CD14-positive monocyte (primary cell): ENCODE measurements around the gene BARHL2. TPM values are rescaled to one million over a fixed set of nuclear protein-coding genes. Genes with fewer than 3 reads are reported as not detected.

Source experiments
- DNase-seq, 3 donors: peaks; one replicate each; pipeline ENCODE4 v3.0.0-alpha.2; 2011 to 2022
- H2AFZ ChIP-seq: 2 replicates; pipeline ENCODE4 v1.6.0; 2012; ENCODE audit warnings: mild to moderate bottlenecking, low read depth, low read length, inconsistent platforms; ENCODE audit not compliant: insufficient read depth, poor library complexity, severe bottlenecking
- H3K27ac ChIP-seq, 2 donors: 1 replicate in 1 of 2; 2 replicates in 1 of 2; pipeline ENCODE4 v1.5.1; 2012 to 2013; ENCODE audit warnings: low read length in 2 of 2, control low read depth in 1 of 2, inconsistent platforms in 1 of 2, low read depth in 1 of 2, mild to moderate bottlenecking in 1 of 2
- H3K27me3 ChIP-seq, 2 donors: one replicate each; pipeline versions ENCODE4 v1.6.0 to v1.6.1; 2011 to 2013; ENCODE audit warnings: low read length in 2 of 2; ENCODE audit not compliant: control insufficient read depth in 2 of 2, insufficient read depth in 2 of 2
- H3K36me3 ChIP-seq, 2 donors: replicated peaks in 1 of 2; 1 replicate in 1 of 2; 2 replicates in 1 of 2; pipeline versions ENCODE4 v1.5.1 to v1.6.1; 2012 to 2013; ENCODE audit warnings: low read length in 2 of 2, control low read depth in 1 of 2, inconsistent platforms in 1 of 2, mild to moderate bottlenecking in 1 of 2; ENCODE audit not compliant: insufficient read depth in 2 of 2, control insufficient read depth in 1 of 2
- H3K4me1 ChIP-seq, 2 donors: 1 replicate in 1 of 2; 2 replicates in 1 of 2; pipeline versions ENCODE4 v1.5.1 to v1.6.1; 2012 to 2013; ENCODE audit warnings: low read length in 2 of 2, control low read depth in 1 of 2, inconsistent platforms in 1 of 2, mild to moderate bottlenecking in 1 of 2, moderate library complexity in 1 of 2; ENCODE audit not compliant: insufficient read depth in 2 of 2, control insufficient read depth in 1 of 2
- H3K4me2 ChIP-seq: replicated peaks from 2 replicates; pipeline ENCODE3; 2012; ENCODE audit warnings: low read length, moderate library complexity, mild to moderate bottlenecking; ENCODE audit not compliant: poor library complexity, severe bottlenecking; ENCODE audit errors: extremely low read depth
- H3K4me3 ChIP-seq, 3 experiments: fragments of 200-600 bp in 1 of 3; sonication (generic) in 1 of 3; replicated peaks in 1 of 3; 1 replicate in 2 of 3; 2 replicates in 1 of 3; pipeline ENCODE4 v1.5.1; 2011 to 2013; ENCODE audit warnings: low read length in 3 of 3, mild to moderate bottlenecking in 3 of 3, control low read depth in 2 of 3, low read depth in 2 of 3, inconsistent platforms in 1 of 3, moderate library complexity in 1 of 3
- H3K79me2 ChIP-seq: 2 replicates; pipeline ENCODE4 v1.6.0; 2012; ENCODE audit warnings: mild to moderate bottlenecking, control low read depth, inconsistent platforms, low read length, moderate library complexity; ENCODE audit not compliant: insufficient read depth
- H3K9ac ChIP-seq: 2 replicates; pipeline ENCODE4 v1.6.0; 2017; ENCODE audit warnings: low read length, mild to moderate bottlenecking; ENCODE audit not compliant: insufficient read depth, poor library complexity, severe bottlenecking
- H3K9me3 ChIP-seq, 2 donors: replicated peaks in 1 of 2; 1 replicate in 1 of 2; 2 replicates in 1 of 2; pipeline versions ENCODE4 v1.5.1 to v1.6.1; 2012 to 2013; ENCODE audit warnings: low read length in 2 of 2, control low read depth in 1 of 2; ENCODE audit not compliant: control insufficient read depth in 1 of 2, insufficient read depth in 1 of 2
- H4K20me1 ChIP-seq: 2 replicates; pipeline ENCODE4 v1.6.0; 2012; ENCODE audit warnings: mild to moderate bottlenecking, low read length, control low read depth, moderate library complexity; ENCODE audit not compliant: insufficient read depth
- H3K27ac Mint-ChIP-seq, 7 donors: one replicate each; pipeline ENCODE4 v1.8.0; 2020; ENCODE audit warnings: mild to moderate bottlenecking in 7 of 7, mixed read lengths in 7 of 7, moderate library complexity in 6 of 7, inconsistent platforms in 2 of 7
- H3K27me3 Mint-ChIP-seq, 3 donors: one replicate each; pipeline ENCODE4 v1.8.0; 2021 to 2022; ENCODE audit warnings: low read depth in 3 of 3, mild to moderate bottlenecking in 3 of 3, mixed read lengths in 3 of 3, moderate library complexity in 3 of 3, inconsistent platforms in 1 of 3
- H3K36me3 Mint-ChIP-seq, 2 donors: one replicate each; pipeline ENCODE4 v1.8.0; 2020; ENCODE audit warnings: mixed read lengths in 2 of 2, inconsistent platforms in 1 of 2, mild to moderate bottlenecking in 1 of 2
- H3K4me1 Mint-ChIP-seq: one replicate; pipeline ENCODE4 v1.8.0; 2020; ENCODE audit warnings: mild to moderate bottlenecking, mixed read lengths
- H3K4me3 Mint-ChIP-seq, 2 donors: one replicate each; pipeline ENCODE4 v1.8.0; 2020; ENCODE audit warnings: mild to moderate bottlenecking in 2 of 2, mixed read lengths in 2 of 2, moderate library complexity in 1 of 2
- H3K9me3 Mint-ChIP-seq, 7 donors: one replicate each; pipeline ENCODE4 v1.8.0; 2020 to 2022; ENCODE audit warnings: mixed read lengths in 7 of 7, mild to moderate bottlenecking in 6 of 7, moderate library complexity in 6 of 7, inconsistent platforms in 2 of 7
- CTCF ChIP-seq: fragments of 200-600 bp; IDR thresholded peaks from one replicate; pipeline ENCODE4 v1.8.0; 2022; ENCODE audit warnings: antibody characterized with exemption, mild to moderate bottlenecking
- WGBS: methylation state at CpG from one replicate; pipeline ENCODE4 v1.1.5; 2013; ENCODE audit warnings: missing lambda C conversion rate; ENCODE audit not compliant: insufficient coverage; 5-methylcytosine and 5-hydroxymethylcytosine counted together
- intact Hi-C, 2 donors: fragments of 100-400 bp; cut with micrococcal nuclease; formaldehyde crosslinking; loops; one replicate each; pipeline versions ENCODE4 v1.15.0 to v1.15.1; 2023
- polyA plus RNA-seq, 3 donors: library from polyadenylated mRNA; depleted of rRNA in 1 of 3; unstranded in 2 of 3; stranded (reverse) in 1 of 3; fragments of 300-500 nt in 2 of 3; fragments of >200 nt in 1 of 3; fragmentation: Illumina TruSeq in 2 of 3; gene quantifications; 1 replicate in 2 of 3; 2 replicates in 1 of 3; pipeline ENCODE4 v1.2.3, GENCODE V29; 2012 to 2021

BARHL2 gene
- polyA plus RNA-seq, 3 donors: not detected

- no peak for TF ChIP-seq CTCF
- no peak overlapping the region for H2AFZ ChIP-seq
- H3K9ac ChIP-seq: no peak overlapping the region
- H3K27ac ChIP-seq: no peak overlapping the region
- DNase-seq: no peak
- H3K4me1 Mint-ChIP-seq: peaks cover 56% of the 10 kb centered on the region
- H3K4me3 ChIP-seq: no peak overlapping the region
- intact Hi-C loops: no loop called here
- peaks cover 0 to 19% of the 10 kb centered on the region in 2 donors for H3K36me3 Mint-ChIP-seq
- H3K4me2 ChIP-seq: no peak overlapping the region
- no peaks in the 10 kb centered on the region for H4K20me1 ChIP-seq
- no peak overlapping the region for H3K27ac Mint-ChIP-seq
- peaks cover 16 to 26% of the 10 kb centered on the region in 2 donors for H3K4me1 ChIP-seq
- no peaks in the 10 kb centered on the region for H3K79me2 ChIP-seq
- H3K4me3 Mint-ChIP-seq: peak overlapping the region in 1 of 2 donors; percentile 91
- H3K27me3 Mint-ChIP-seq: peaks cover 97 to 100% (median 98%) of the 10 kb centered on the region in 3 donors
- WGBS: 8% methylated on average over 33 of the region's 52 CpGs
- H3K36me3 ChIP-seq: no peaks in the 10 kb centered on the region
- peaks cover 8 to 82% of the 10 kb centered on the region in 2 donors for H3K9me3 ChIP-seq
- peaks cover 98 to 100% of the 10 kb centered on the region in 2 donors for H3K27me3 ChIP-seq
- peaks cover 0 to 69% (median 42%) of the 10 kb centered on the region in 7 donors for H3K9me3 Mint-ChIP-seq
Observed at GRCh38 chr1:90724926-90725656, 8.0 kb upstream of the BARHL2 start.

- no peak overlapping the region for H2AFZ ChIP-seq
- no peak for TF ChIP-seq CTCF
- peaks cover 2 to 15% of the 10 kb centered on the region in 2 donors for H3K36me3 Mint-ChIP-seq
- peaks cover 97 to 100% (median 99%) of the 10 kb centered on the region in 3 donors for H3K27me3 Mint-ChIP-seq
- peaks cover 8 to 20% of the 10 kb centered on the region in 2 donors for H3K4me1 ChIP-seq
- no peak overlapping the region for H3K4me3 ChIP-seq
- no peak for DNase-seq
- H3K4me1 Mint-ChIP-seq: peaks cover 52% of the 10 kb centered on the region
- WGBS: 19% methylated on average over 16 of the region's 19 CpGs
- H3K27me3 ChIP-seq: peaks cover 98 to 100% of the 10 kb centered on the region in 2 donors
- H3K9ac ChIP-seq: no peak overlapping the region
- H3K9me3 Mint-ChIP-seq: peaks cover 0 to 67% (median 42%) of the 10 kb centered on the region in 7 donors
- no peak overlapping the region for H3K27ac Mint-ChIP-seq
- H4K20me1 ChIP-seq: no peaks in the 10 kb centered on the region
- peak overlapping the region in 1 of 2 donors; percentile 91 for H3K4me3 Mint-ChIP-seq
- no peak overlapping the region for H3K4me2 ChIP-seq
- no peaks in the 10 kb centered on the region for H3K79me2 ChIP-seq
- peaks cover 14 to 82% of the 10 kb centered on the region in 2 donors for H3K9me3 ChIP-seq
- intact Hi-C loops: no loop called here
- no peak overlapping the region for H3K27ac ChIP-seq
- no peaks in the 10 kb centered on the region for H3K36me3 ChIP-seq
Observed at GRCh38 chr1:90724361-90724760, 7.3 kb upstream of the BARHL2 start.
